ENCODE results near the gene VPS52.

Gene VPS52

DNA sequence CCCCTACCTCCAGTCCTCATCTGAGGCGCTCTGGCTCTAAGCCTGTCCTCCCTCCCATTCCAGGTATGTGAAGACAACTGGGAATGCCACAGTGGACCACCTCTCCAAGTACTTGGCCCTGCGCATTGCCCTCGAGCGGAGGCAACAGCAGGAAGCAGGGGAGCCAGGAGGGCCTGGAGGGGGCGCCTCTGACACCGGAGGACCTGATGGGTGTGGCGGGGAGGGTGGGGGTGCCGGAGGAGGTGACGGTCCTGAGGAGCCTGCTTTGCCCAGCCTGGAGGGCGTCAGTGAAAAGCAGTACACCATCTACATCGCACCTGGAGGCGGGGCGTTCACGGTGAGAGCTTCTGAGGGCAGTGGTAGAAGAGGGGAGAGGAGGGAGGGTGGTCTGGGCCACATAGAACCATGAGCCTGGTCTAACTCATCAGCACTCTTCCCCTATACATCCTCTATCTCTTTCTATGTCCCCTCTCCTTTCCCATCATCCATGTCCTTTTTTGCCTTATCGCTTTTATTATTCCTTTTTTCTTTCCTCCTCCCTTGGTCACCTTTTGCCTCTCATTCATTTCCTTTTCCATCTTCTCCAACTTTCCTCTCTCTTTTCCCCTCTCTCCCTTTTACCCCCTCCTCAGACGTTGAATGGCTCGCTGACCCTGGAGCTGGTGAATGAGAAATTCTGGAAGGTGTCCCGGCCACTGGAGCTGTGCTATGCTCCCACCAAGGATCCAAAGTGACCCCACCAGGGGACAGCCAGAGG, 59.8 kb downstream of the VPS52 start:
- DNase-seq (ENCODE audit: extremely low spot score) = no peak
- TF ChIP-seq LEF1 (IDR thresholded peaks at IDR 0.05; ENCODE audit: borderline replicate concordance) (no peak), HDGF (IDR thresholded peaks at IDR 0.05; ENCODE audit: borderline replicate concordance) (no peak), SP1 (IDR thresholded peaks at IDR 0.05) (no peak), L3MBTL2 (conservative IDR thresholded peaks at IDR 0.05) (no peak), TARDBP (IDR thresholded peaks at IDR 0.05) (no peak), BHLHE40 (IDR thresholded peaks at IDR 0.05; ENCODE audit: borderline replicate concordance) (no peak), NFRKB (IDR thresholded peaks at IDR 0.05) (no peak), ARNT (IDR thresholded peaks at IDR 0.05) (no peak), ELF4 (IDR thresholded peaks at IDR 0.05) (no peak), ZNF384 (IDR thresholded peaks at IDR 0.05) (no peak), FOXK2 (IDR thresholded peaks at IDR 0.05) (no peak), CTBP1 (IDR thresholded peaks at IDR 0.05; ENCODE audit: borderline replicate concordance) (no peak)
- TF ChIP-seq, protein P1, sequence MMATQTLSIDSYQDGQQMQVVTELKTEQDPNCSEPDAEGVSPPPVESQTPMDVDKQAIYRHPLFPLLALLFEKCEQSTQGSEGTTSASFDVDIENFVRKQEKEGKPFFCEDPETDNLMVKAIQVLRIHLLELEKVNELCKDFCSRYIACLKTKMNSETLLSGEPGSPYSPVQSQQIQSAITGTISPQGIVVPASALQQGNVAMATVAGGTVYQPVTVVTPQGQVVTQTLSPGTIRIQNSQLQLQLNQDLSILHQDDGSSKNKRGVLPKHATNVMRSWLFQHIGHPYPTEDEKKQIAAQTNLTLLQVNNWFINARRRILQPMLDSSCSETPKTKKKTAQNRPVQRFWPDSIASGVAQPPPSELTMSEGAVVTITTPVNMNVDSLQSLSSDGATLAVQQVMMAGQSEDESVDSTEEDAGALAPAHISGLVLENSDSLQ (IDR thresholded peaks at IDR 0.05) = no peak
- CTCF ChIA-PET = interaction anchor here (1.4 kb wide), 1 partner anchor 37 kb away, joined by 5 read pairs; no protein-coding TSS in a partner anchor
- POLR2A ChIA-PET = interaction anchor here (1.1 to 5.8 kb wide), 2 partner anchors 24 to 37 kb away, joined by 7 to 64 read pairs; no protein-coding TSS in a partner anchor

DNA sequence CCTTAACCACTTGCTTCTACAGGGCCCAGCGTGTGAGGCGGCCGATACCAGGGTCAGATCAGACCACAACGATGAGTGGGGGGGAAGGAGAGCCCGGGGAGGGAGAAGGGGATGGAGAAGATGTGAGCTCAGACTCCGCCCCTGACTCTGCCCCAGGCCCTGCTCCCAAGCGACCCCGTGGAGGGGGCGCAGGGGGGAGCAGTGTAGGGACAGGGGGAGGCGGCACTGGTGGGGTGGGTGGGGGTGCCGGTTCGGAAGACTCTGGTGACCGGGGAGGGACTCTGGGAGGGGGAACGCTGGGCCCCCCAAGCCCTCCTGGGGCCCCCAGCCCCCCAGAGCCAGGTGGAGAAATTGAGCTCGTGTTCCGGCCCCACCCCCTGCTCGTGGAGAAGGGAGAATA, 60.5 kb downstream of the VPS52 start:
- TF ChIP-seq, protein P1 (IDR thresholded peaks at IDR 0.05) = no peak
- TF ChIP-seq SUZ12 (IDR thresholded peaks at IDR 0.05) (no peak), SP1 (IDR thresholded peaks at IDR 0.05) (no peak), L3MBTL2 (conservative IDR thresholded peaks at IDR 0.05) (no peak), BHLHE40 (IDR thresholded peaks at IDR 0.05; ENCODE audit: borderline replicate concordance) (no peak), ZNF384 (IDR thresholded peaks at IDR 0.05) (no peak), FOXA1 (IDR thresholded peaks at IDR 0.05) (no peak), TARDBP (IDR thresholded peaks at IDR 0.05) (no peak), ELF4 (IDR thresholded peaks at IDR 0.05) (no peak), HDGF (IDR thresholded peaks at IDR 0.05; ENCODE audit: borderline replicate concordance) (no peak), FOXM1 (IDR thresholded peaks at IDR 0.05; ENCODE audit: borderline replicate concordance) (no peak), FOXK2 (IDR thresholded peaks at IDR 0.05) (no peak), LEF1 (IDR thresholded peaks at IDR 0.05; ENCODE audit: borderline replicate concordance) (no peak), ARNT (IDR thresholded peaks at IDR 0.05) (no peak), NFRKB (IDR thresholded peaks at IDR 0.05) (no peak), CTBP1 (IDR thresholded peaks at IDR 0.05; ENCODE audit: borderline replicate concordance) (no peak)
- no peak for DNase-seq (ENCODE audit: extremely low spot score)
- POLR2A ChIA-PET = interaction anchor here (1.0 to 5.8 kb wide), 4 partner anchors 15 to 37 kb away, joined by 3 to 64 read pairs (median 5); no protein-coding TSS in a partner anchor
- CTCF ChIA-PET = interaction anchor here (1.4 kb wide), 1 partner anchor 38 kb away, joined by 5 read pairs; no protein-coding TSS in a partner anchor

DNA sequence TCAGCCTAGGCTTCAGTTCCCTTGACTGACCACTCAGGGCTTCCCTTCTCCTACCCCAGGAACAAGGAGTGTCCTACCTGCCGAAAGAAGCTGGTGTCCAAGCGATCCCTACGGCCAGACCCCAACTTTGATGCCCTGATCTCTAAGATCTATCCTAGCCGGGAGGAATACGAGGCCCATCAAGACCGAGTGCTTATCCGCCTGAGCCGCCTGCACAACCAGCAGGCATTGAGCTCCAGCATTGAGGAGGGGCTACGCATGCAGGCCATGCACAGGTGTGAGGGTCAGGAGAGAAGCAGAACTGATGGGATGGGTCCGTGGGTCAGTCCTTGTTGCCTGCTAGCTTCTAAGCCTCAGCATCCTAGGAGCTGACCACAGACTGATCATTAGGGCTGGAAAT, 61.8 kb downstream of the VPS52 start:
- TF ChIP-seq FOXM1 (IDR thresholded peaks at IDR 0.05; ENCODE audit: borderline replicate concordance) (no peak), HDGF (IDR thresholded peaks at IDR 0.05; ENCODE audit: borderline replicate concordance) (no peak), TARDBP (IDR thresholded peaks at IDR 0.05) (no peak), FOXK2 (IDR thresholded peaks at IDR 0.05) (no peak), NFRKB (IDR thresholded peaks at IDR 0.05) (no peak), L3MBTL2 (conservative IDR thresholded peaks at IDR 0.05) (no peak), BHLHE40 (IDR thresholded peaks at IDR 0.05; ENCODE audit: borderline replicate concordance) (no peak), ZNF384 (IDR thresholded peaks at IDR 0.05) (no peak), SUZ12 (IDR thresholded peaks at IDR 0.05) (no peak), CTBP1 (IDR thresholded peaks at IDR 0.05; ENCODE audit: borderline replicate concordance) (no peak), ELF4 (IDR thresholded peaks at IDR 0.05) (no peak), ARNT (IDR thresholded peaks at IDR 0.05) (no peak)
- TF ChIP-seq, protein P1 (IDR thresholded peaks at IDR 0.05) = no peak
- CTCF ChIA-PET = no interaction called here
- no peak for DNase-seq (ENCODE audit: extremely low spot score)
- POLR2A ChIA-PET = interaction anchor here (1.5 to 5.8 kb wide), 2 partner anchors 16 to 39 kb away, joined by 3 to 64 read pairs; no protein-coding TSS in a partner anchor

DNA sequence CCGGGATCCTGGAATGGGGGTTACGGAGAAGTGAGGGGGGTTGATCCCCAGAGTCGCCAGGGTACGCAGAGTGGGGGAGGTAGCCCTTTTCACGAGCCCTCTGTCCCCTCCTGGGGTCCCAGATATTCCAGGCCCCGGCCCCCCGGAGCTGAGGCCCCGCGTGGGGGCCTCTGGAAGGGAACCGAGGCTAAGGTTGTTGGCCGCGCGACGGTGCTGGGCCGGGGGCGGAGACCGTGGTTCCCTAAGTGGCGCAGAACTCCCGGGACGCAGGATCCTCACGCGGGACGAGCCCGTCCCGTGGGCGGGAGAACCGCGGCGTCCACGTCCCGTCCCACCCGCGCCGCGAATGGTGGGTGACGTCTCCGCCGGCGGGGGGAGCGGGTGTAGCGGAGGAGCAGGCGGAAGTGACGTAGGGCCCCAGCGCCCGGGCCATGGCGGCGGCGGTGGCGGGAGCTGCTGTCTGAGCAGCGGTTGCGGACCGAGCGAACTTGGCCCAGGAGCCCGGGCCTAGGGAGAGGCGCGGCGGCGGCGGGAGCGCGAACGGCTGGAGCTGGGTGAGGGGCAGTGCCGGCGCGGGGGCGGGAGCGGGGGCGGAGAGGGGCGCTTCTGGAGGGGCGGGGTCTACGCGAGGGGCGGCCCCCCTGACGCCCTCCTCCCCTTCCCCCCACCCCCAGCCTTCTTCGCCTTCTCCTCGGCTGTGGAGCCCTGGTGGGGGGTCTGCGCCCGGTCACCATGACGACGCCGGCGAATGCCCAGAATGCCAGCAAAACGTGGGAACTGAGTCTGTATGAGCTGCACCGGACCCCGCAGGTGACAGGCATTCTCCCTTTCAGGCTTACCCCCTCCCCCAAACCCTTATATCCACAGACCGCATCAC, 63.3 kb downstream of the VPS52 start, which contains the start of gene RING1:
Gene RING1, plus strand, starts transcription at position 410 of the 877 bp plus-strand sequence. Its CDS starts 323 bp downstream, at position 733.
- POLR2A ChIA-PET = interaction anchor here (0.6 to 5.8 kb wide), 21 partner anchors 8 to 91 kb away, joined by 3 to 64 read pairs (median 5); partner anchors contain the start of genes B3GALT4, RPS18 and VPS52
- peak; percentile 89 for DNase-seq (ENCODE audit: extremely low spot score)
- TF ChIP-seq FOXM1 (IDR thresholded peaks at IDR 0.05; ENCODE audit: borderline replicate concordance) = peak; percentile 24; the same call in 1 of the 2 replicates
- TF ChIP-seq LEF1 (IDR thresholded peaks at IDR 0.05; ENCODE audit: borderline replicate concordance) = 0 out of 2 replicates have a peak, but pooled peaks have one; percentile 55
- TF ChIP-seq ARNT (IDR thresholded peaks at IDR 0.05) = no peak
- TF ChIP-seq TARDBP (IDR thresholded peaks at IDR 0.05) = peak; percentile 95
- CTCF ChIA-PET = no interaction called here

DNA sequence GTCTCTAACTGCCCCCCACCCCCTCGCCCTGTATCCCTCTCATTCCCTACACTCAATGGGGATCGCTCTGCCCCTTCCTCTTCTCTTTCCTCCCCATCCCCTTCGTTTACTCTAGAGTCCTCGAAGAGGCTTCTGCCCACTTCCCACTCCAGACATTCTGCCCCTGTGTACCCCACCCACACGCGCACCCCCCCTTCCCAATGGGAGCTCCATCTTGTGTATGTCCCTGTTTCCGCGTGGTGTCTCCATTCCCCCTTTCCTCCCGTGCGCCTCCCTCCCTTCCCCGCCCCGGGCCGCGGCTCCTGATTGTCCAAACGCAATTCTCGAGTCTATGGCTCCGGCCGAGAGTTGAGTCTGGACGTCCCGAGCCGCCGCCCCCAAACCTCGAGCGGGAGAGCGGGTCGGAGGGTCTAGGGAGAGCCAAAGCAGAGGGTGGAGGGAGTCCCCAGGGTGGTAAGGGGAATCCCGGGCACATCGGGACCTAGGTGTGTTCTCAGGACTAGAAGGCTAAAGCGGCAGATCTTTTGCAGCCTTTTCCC, 64.1 kb downstream of the VPS52 start:
- peak; percentile 32 for DNase-seq (ENCODE audit: extremely low spot score)
- ChIA-PET POLR2A (interaction anchor here (0.5 to 5.8 kb wide), 15 partner anchors 8 to 324 kb away, joined by 3 to 64 read pairs (median 5); partner anchors contain the start of genes B3GALT4, RPS18 and VPS52), CTCF (no interaction called here)
- TF ChIP-seq LEF1 (IDR thresholded peaks at IDR 0.05; ENCODE audit: borderline replicate concordance) (no peak), BHLHE40 (IDR thresholded peaks at IDR 0.05; ENCODE audit: borderline replicate concordance) (no peak), CTBP1 (IDR thresholded peaks at IDR 0.05; ENCODE audit: borderline replicate concordance) (no peak), ELF4 (IDR thresholded peaks at IDR 0.05) (no peak), L3MBTL2 (conservative IDR thresholded peaks at IDR 0.05) (no peak), ZNF384 (IDR thresholded peaks at IDR 0.05) (no peak), SP1 (IDR thresholded peaks at IDR 0.05) (no peak), FOXK2 (IDR thresholded peaks at IDR 0.05) (no peak), HDGF (IDR thresholded peaks at IDR 0.05; ENCODE audit: borderline replicate concordance) (no peak), ARNT (IDR thresholded peaks at IDR 0.05) (no peak)
- TF ChIP-seq, protein P1 (IDR thresholded peaks at IDR 0.05) = no peak
